GM12892 (cell line): ENCODE measurements around the gene KRT28.

Experiments used
- DNase-seq: peaks from one replicate; pipeline ENCODE4 v3.0.0; 2011; ENCODE audit not compliant: insufficient read length
- FAIRE-seq: peaks from 2 replicates; lab custom pipeline; 2011; peaks lifted over from hg19 to GRCh38; lab: Jason Lieb, UNC
- POLR2A ChIP-seq: IDR thresholded peaks from 2 replicates; pipeline ENCODE4 v1.6.1; 2011; ENCODE audit warnings: low read depth, low read length, control low read depth
- POLR2AphosphoS5 ChIP-seq: IDR thresholded peaks from 2 replicates; pipeline ENCODE4 v1.6.1; 2011; ENCODE audit warnings: low read depth, low read length, control low read depth
- TAF1 ChIP-seq: IDR thresholded peaks from 2 replicates; pipeline ENCODE4 v1.6.1; 2011; ENCODE audit warnings: low read depth, mild to moderate bottlenecking, control low read depth, low read length, borderline replicate concordance

KRT28 gene

DNA sequence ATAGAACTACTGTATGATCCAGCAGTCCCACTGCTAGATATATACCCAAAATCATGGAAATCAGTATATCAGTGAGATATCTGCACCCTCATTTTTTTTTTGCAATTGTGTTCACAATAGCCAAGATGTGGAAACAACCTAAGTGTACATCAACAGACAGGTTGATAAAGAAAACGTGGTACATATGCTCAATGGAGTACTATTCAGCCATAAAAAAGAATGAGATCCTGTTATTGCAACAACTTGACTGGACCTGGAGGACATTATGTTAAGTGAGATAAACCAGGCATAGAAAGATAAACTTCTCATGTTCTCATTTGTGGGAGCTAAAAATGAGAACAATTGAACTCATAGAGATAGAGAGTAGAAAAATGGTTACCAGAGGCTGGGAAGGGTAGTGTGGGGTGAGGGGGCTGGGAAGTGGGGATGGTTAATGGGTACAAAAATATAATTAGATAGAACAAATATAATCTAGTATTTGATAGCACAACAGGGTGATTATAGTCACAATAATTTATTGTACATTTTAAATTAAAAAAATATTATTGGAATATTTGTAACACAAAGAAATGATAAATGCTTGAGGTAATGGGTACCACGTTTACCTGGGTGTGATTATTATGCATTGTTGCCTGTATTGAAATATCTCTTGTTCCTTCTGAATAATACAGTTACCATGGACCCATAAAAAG lies 30.5 kb upstream of the KRT28 start:
- FAIRE-seq = peak; percentile 44
- no peak for DNase-seq
- TF ChIP-seq POLR2AphosphoS5 (no peak), POLR2A (no peak), TAF1 (no peak)

DNA sequence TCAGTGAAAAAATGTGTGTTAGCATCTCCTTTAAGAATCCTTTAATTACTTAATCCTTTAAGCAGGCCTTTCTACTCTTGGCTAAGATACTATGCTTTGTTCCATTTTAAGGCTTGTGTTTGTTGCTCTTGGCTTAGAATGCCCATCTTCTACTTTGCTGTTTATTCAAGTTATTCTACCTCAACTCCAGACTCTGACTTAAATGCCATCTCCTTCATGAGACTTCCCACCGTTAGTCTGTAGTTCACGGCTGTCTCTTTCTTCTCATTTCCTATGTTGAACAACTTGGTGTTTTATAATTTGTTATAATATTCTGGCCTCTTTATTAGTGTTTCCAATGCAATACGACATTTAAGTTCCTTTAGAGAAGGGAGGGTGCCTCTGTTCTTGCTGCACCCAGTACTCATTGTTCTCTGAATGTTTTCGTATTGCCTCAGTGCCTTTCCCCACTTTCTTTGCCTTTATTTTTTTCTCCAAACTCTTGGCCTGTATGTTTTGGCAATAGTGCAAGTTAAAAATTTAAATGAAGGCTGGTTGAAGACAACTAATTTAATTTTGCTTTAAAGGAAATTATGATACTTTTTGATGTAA lies 28.8 kb upstream of the KRT28 start:
- FAIRE-seq = no peak
- no peak for DNase-seq
- TF ChIP-seq POLR2AphosphoS5 (no peak), TAF1 (no peak), POLR2A (no peak)

DNA sequence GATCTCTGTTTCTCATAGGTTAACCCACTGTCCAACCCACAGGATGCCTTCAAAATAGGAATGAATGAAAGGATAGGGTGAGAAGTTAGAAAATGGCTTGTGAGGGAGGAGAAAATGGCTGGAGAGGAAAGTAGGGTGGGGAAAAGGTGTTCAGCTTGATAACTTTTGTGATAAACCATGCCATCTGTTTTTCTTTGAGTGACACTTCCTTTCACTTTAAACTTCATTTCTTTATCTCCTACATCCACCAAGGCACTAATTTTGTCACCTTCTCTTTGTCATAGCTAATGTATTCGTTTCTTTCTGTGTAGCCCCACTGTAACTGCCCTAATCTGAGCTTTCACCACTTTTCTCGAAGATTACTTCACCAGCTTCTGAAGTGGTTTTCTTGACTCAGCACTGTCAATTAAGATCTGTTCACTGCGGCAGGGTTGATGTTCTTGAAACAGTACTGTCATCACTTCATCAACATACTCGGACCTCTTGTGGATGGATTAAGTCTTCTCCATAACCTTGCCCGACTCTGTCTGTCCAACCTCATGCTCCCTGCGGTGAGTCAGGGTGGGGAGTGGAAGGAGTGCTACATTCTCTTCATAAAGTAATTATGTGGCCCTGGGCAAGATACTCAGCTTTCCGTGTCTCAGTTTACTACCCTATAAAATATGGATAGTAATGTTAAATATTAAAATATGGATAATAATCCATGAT lies 28.1 kb upstream of the KRT28 start:
- DNase-seq = no peak
- no peak for FAIRE-seq

DNA sequence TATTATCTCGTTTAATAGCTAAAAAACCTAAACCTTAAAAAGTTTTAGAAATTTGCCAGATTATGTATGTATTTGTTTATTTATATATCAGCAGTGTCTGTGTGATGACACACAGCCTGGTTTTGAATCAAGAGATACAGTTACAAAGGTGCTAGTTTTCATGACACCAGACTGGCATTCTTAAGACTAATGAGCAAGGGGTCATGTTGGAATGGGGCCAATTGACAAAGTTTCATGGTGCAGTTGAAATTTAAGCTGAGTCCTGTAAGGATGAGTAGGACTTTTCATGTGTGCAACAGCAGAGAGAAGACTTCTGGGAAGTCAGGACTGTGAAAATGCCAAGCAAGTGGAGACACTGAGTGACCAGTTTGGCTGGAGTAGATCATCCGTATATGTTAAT lies 25.8 kb upstream of the KRT28 start:
- DNase-seq (no peak), FAIRE-seq (no peak)
- TF ChIP-seq POLR2AphosphoS5 = no peak
- no peak for TF ChIP-seq TAF1
- TF ChIP-seq POLR2A = no peak

More for the DNA sequence above, 28.1 kb upstream of the KRT28 start:
- TF ChIP-seq TAF1 (no peak), POLR2AphosphoS5 (no peak), POLR2A (no peak)

DNA sequence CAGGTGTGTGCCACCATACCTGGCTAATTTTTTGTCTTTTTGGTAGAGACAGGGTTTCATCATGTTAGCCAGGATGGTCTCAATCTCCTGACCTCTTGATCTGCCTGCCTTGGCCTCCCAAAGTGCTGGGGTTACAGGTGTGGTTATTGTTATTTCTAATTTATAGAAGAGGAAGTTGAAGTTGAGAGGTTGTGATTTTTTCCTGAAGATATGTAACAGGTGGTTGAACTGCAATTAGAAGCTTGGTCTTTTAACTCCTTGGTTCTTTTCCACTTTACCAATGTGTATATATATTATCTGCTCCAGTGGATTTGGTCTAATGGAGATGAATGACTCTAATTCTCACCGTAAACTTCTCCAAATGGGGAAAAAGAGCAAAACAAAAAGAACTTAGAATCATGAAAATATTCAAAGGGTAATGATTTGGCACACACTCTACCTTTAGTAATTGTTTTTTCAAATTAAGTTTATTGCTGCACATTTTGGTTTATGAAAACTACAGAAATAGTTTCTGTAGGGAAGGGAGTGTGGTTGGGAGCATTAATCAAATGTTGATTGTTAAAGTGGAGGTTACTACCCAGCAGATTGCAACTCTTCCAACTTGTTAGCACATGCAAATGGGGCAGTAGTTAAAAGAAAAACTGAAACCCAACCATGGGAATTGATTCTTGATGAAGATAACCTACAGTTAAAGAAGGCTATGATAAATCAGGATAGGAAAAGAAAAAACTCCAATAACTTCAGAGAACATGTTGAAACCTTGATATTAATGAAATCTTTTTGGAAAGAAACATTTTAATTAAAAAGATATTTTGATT lies 24.5 kb upstream of the KRT28 start:
- DNase-seq = no peak
- no peak for FAIRE-seq
- TF ChIP-seq POLR2A (no peak), POLR2AphosphoS5 (no peak), TAF1 (no peak)

DNA sequence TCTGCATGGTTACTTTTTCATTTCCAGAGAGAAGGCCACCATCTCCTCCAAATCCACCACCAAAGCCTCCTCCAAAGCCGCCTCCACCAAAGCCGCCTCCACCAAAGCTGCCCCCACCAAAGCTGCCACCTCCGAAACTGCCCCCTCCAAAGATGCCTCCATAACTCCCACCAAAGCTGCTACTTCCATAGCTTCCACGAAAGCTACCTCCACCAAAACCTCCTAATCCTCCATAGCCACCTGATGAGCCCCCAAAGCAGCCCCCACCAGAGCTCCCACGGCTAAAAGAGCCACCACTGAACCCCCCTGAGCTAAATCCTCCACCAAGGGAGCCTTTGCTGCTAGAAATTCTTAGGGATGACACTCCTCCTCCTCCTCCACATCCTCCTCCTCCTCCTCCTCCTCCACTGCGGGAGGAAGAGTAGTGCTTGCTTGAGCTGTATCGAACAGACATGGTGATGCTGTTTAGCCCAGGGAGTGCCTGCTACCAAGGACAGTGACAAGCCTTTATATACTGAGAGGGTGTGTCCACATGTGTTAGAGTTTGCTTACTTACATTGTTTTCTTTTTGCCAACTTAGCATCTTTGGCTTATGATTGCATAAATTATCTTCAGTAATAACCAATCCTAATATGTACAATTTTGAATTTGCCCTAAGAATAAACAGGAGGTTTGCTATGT lies 22.5 kb upstream of the KRT28 start, which contains the start of gene KRT10:
Gene KRT10, minus strand, starts transcription at position 483 of the 681 bp plus-strand sequence. Its CDS starts 29 bp downstream, at position 454.
- no peak for TF ChIP-seq POLR2A
- no peak for TF ChIP-seq POLR2AphosphoS5
- TF ChIP-seq TAF1 = no peak
- DNase-seq (no peak), FAIRE-seq (no peak)

DNA sequence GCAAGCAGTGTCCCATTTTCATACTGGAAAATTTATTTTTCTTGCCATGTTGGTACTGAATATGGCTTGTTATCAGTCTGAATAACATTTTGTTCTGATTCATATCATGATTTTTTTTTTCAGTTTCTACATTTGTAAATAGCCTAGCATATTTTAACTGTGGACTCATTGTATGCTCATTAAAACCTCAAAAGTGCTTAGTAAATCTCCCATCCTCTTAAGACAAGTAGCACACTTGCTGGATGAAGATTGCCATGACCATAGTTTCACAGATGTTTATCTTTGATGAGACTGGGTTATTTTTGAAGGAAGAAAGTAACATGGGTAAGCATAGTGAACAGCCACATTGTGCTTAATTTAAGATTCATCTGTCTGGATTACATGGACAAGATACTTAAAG lies 21.8 kb upstream of the KRT28 start:
- no peak for TF ChIP-seq POLR2AphosphoS5
- DNase-seq (no peak), FAIRE-seq (no peak)

DNA sequence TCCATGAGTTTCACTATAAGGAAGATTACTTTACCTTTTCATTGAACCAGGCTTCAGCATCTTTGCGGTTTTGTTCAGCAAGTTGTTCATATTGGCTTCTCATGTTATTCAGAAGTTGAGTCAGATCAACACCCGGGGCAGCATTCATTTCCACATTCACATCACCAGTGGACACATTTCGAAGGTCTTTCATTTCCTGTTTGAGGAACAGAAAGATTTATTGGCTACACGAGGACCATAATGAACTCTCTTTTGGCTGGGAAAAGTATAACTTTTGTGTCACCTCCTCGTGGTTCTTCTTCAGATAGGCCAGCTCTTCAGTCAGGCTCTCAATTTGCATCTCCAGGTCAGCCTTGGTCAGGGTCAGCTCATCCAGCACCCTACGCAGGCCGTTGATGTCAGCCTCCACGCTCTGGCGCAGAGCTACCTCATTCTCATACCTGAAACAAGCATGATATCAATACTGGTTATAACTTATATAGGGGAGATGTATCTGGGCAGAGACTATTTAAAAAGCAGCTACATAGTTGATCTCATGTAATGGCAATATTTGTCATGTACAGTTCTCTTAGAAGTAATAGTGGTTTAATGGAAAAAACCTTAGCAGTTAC lies 20.6 kb upstream of the KRT28 start:
- FAIRE-seq (no peak), DNase-seq (no peak)
- TF ChIP-seq POLR2A = no peak
- no peak for TF ChIP-seq TAF1
- TF ChIP-seq POLR2AphosphoS5 = no peak

DNA sequence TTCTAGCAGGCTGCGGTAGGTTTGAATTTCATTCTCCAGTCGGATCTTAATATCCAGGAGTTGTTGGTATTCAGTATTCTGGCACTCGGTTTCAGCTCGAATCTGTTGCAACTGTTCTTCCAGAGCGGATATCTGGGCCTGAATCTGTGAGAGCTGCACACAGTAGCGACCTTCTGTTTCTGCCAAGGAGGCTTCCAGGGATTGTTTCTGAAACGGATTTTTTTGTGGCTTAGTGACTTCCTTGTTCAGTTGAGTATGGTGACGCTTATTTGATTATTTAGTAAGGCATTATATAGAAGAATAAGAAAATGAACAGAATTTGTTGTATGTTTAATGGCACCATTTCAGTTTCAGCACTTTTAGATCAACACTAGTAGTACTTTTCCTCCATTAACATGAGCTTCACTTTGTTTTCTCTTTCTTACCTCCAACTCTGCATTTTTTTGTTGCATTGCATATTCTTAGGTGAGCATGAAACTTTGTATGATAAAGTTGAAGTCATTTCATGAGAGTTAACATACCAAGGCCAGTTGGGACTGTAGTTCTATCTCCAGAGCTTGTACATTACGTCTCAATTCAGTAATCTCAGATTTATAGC lies 19.9 kb upstream of the KRT28 start:
- no peak for DNase-seq
- no peak for TF ChIP-seq POLR2AphosphoS5
- TF ChIP-seq TAF1 = no peak
- no peak for TF ChIP-seq POLR2A
- no peak for FAIRE-seq

DNA sequence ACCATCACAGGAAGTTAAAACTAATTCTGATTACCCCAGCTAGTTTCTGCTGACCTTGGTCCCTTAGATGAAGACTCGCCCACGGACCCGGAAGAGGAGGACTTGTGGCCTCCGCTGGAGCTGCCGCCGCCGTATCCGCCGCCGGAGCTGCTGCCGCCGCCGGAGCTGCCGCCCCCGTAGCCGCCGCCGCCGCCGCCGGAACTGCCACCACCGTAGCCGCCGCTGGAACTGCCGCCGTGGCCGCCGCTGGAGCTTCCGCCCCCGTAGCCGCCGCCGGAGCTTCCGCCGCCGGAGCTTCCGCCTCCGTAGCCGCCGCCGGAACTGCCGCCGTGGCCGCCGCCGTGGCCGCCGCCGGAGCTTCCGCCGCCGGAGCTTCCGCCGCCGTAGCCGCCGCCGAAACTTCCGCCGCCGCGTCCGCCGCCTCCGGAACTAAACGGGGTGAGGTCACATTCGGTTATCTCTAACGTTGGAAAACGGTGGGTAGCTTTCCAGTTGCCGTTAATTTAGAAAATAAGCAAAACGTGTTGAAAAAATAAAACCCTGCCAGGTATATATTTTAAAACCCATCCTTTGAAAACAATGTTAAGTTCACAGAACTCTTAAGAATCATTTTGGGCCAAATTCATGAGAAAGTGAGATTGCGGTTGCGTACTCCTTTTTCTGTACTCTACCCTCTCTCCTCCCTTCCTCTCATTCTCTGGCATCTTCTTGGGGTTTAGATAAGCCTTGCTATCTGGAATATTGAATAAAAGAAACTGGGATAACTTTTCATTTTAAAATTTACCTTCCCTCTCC lies 19.2 kb upstream of the KRT28 start:
- FAIRE-seq (peak; percentile 73), DNase-seq (peak; percentile 41)
- no peak; the same call in 1 of the 2 replicates for TF ChIP-seq POLR2A
